ENCODE data around the gene ESPNL. TPM values are rescaled to one million over a fixed set of nuclear protein-coding genes. Genes with fewer than 3 reads are reported as not detected.

Gene ESPNL
- total RNA-seq, 1 experiment from 2014 or later: 0.85 TPM

DNA sequence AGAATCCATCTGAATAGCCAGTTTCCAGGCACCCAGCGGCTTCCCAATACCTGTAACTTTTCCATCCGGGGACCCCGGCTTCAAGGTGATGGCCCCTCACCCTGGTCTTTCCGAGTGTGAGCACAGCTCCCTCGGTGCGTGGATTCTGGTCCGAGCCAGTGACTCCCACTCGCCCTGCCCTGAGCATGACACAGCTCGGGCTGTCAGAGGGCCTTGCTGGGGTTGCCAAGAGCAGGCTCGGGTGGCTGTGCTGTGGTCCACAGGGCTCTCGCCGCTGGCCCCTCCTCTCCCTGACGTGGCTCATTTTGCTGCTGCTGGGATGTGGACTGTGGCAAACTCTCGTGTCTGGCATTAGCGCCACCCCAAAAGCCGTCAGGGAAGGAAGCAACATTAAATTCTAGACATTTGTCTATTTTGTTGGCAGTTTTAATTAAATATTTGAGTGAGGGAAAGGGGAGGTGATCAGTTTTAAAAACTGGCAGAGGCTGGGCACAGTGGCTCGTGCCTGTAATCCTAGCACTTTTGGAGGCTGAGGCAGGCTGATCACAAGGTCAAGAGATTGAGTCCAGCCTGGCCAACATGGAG is 5.6 kb upstream of the ESPNL start:
- POLR2A ChIA-PET: interaction anchor here (0.6 kb wide), 1 partner anchor 105 kb away, joined by 10 read pairs; no protein-coding TSS in a partner anchor
- TF ChIP-seq, protein P1, sequence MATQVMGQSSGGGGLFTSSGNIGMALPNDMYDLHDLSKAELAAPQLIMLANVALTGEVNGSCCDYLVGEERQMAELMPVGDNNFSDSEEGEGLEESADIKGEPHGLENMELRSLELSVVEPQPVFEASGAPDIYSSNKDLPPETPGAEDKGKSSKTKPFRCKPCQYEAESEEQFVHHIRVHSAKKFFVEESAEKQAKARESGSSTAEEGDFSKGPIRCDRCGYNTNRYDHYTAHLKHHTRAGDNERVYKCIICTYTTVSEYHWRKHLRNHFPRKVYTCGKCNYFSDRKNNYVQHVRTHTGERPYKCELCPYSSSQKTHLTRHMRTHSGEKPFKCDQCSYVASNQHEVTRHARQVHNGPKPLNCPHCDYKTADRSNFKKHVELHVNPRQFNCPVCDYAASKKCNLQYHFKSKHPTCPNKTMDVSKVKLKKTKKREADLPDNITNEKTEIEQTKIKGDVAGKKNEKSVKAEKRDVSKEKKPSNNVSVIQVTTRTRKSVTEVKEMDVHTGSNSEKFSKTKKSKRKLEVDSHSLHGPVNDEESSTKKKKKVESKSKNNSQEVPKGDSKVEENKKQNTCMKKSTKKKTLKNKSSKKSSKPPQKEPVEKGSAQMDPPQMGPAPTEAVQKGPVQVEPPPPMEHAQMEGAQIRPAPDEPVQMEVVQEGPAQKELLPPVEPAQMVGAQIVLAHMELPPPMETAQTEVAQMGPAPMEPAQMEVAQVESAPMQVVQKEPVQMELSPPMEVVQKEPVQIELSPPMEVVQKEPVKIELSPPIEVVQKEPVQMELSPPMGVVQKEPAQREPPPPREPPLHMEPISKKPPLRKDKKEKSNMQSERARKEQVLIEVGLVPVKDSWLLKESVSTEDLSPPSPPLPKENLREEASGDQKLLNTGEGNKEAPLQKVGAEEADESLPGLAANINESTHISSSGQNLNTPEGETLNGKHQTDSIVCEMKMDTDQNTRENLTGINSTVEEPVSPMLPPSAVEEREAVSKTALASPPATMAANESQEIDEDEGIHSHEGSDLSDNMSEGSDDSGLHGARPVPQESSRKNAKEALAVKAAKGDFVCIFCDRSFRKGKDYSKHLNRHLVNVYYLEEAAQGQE (IDR thresholded peaks at IDR 0.05; ENCODE audit: insufficient read depth in 1 of 2, low read depth in 2 of 2, low read length in 1 of 2): no peak
- TF ChIP-seq SIN3A (IDR thresholded peaks at IDR 0.05; ENCODE audit: borderline replicate concordance, insufficient read depth, low read depth, low read length): no peak
- TF ChIP-seq POLR2AphosphoS5 (IDR thresholded peaks at IDR 0.05; ENCODE audit: low read depth, low read length): no peak
- TF ChIP-seq TCF7L2 (IDR thresholded peaks at IDR 0.05; ENCODE audit: low read depth, low read length): no peak
- TF ChIP-seq, protein P2, sequence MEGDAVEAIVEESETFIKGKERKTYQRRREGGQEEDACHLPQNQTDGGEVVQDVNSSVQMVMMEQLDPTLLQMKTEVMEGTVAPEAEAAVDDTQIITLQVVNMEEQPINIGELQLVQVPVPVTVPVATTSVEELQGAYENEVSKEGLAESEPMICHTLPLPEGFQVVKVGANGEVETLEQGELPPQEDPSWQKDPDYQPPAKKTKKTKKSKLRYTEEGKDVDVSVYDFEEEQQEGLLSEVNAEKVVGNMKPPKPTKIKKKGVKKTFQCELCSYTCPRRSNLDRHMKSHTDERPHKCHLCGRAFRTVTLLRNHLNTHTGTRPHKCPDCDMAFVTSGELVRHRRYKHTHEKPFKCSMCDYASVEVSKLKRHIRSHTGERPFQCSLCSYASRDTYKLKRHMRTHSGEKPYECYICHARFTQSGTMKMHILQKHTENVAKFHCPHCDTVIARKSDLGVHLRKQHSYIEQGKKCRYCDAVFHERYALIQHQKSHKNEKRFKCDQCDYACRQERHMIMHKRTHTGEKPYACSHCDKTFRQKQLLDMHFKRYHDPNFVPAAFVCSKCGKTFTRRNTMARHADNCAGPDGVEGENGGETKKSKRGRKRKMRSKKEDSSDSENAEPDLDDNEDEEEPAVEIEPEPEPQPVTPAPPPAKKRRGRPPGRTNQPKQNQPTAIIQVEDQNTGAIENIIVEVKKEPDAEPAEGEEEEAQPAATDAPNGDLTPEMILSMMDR (IDR thresholded peaks at IDR 0.05): no peak
- Histone ChIP-seq H3K36me3 (ENCODE audit: control insufficient read depth, insufficient read depth, low read length) (no peaks in the 10 kb centered on the region), H3K9me3 (ENCODE audit: control insufficient read depth, insufficient read depth, low read depth, low read length) (no peaks in the 10 kb centered on the region), H3K4me3 (ENCODE audit: low read depth in 2 of 2, low read length in 2 of 2) (no peak overlapping the region), H3K27me3 (ENCODE audit: control insufficient read depth, insufficient read depth, low read length) (no peaks in the 10 kb centered on the region), H3K4me1 (ENCODE audit: control insufficient read depth, insufficient read depth, low read length) (peaks cover 7% of the 10 kb centered on the region; the same call in 1 of the 2 replicates), H3K27ac (ENCODE audit: low read length) (no peak overlapping the region)
- no TSS peak for BruUV-seq (replicated peaks)
- in situ Hi-C loops (cut with HindIII; ENCODE audit: low pct_unique_long_range_greater_than_20kb, low sequenced_read_pairs) (no loop called here), intact Hi-C loops (cut with micrococcal nuclease; ENCODE audit: unreplicated experiment) (no loop called here)
- CTCF ChIA-PET: no interaction called here
- DNase-seq (ENCODE audit: low read depth, low spot score) (no peak), ATAC-seq (no peak)

DNA sequence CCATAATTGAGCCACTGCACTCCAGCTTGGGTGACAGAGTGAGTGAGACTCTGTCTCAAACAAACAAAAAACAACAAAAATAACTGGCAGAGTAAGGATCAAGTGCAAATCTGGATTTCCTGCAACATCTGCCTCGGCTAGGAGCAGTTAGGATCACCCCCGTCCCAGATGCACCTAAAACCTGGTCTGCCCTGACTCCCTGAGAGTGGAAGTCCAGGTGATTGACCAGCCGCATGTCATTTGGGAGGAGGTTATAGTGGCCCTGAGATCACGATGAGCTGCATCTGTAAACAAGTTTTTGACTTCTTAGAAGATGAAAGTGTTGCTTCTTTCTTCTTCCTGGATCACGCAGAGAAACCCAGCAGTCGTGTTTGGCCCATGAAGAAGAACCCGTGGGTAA is 5.0 kb upstream of the ESPNL start:
- H3K4me1 ChIP-seq (ENCODE audit: control insufficient read depth, insufficient read depth, low read length): peaks cover 7% of the 10 kb centered on the region; the same call in 1 of the 2 replicates
- intact Hi-C loops (cut with micrococcal nuclease; ENCODE audit: unreplicated experiment): no loop called here
- BruUV-seq (replicated peaks): no TSS peak
- ChIA-PET POLR2A (no interaction called here), CTCF (no interaction called here)
- H3K27ac ChIP-seq (ENCODE audit: low read length): no peak overlapping the region
- DNase-seq (ENCODE audit: low read depth, low spot score) (no peak), ATAC-seq (no peak)
- H3K36me3 ChIP-seq (ENCODE audit: control insufficient read depth, insufficient read depth, low read length): no peaks in the 10 kb centered on the region
- no peak overlapping the region for H3K4me3 ChIP-seq (ENCODE audit: low read depth in 2 of 2, low read length in 2 of 2)
- in situ Hi-C loops (cut with HindIII; ENCODE audit: low pct_unique_long_range_greater_than_20kb, low sequenced_read_pairs): no loop called here
- no peaks in the 10 kb centered on the region for H3K27me3 ChIP-seq (ENCODE audit: control insufficient read depth, insufficient read depth, low read length)
- H3K9me3 ChIP-seq (ENCODE audit: control insufficient read depth, insufficient read depth, low read depth, low read length): no peaks in the 10 kb centered on the region
- no peak for TF ChIP-seq POLR2AphosphoS5 (IDR thresholded peaks at IDR 0.05; ENCODE audit: low read depth, low read length)
- TF ChIP-seq, protein P2 (IDR thresholded peaks at IDR 0.05): no peak
- TF ChIP-seq, protein P1 (IDR thresholded peaks at IDR 0.05; ENCODE audit: insufficient read depth in 1 of 2, low read depth in 2 of 2, low read length in 1 of 2): no peak
- no peak for TF ChIP-seq SIN3A (IDR thresholded peaks at IDR 0.05; ENCODE audit: borderline replicate concordance, insufficient read depth, low read depth, low read length)
- no peak for TF ChIP-seq TCF7L2 (IDR thresholded peaks at IDR 0.05; ENCODE audit: low read depth, low read length)

All from Panc1 (cell line).